K562 (cell line): ENCODE results near the gene BCR. TPM values are rescaled to one million over a fixed set of nuclear protein-coding genes. Genes with fewer than 3 reads are reported as not detected.

Experiments used
- REST ChIP-seq, 2 experiments: fragments of 450-650 bp; formaldehyde crosslinking in 1 of 2; IDR thresholded peaks; 2 replicates each; pipeline versions ENCODE4 v1.4.0 to v1.6.1; 2014 to 2020; ENCODE audit warnings: mild to moderate bottlenecking in 2 of 2, borderline replicate concordance in 1 of 2, low read depth in 1 of 2
- polyA plus RNA-seq, 8 experiments: library from polyadenylated mRNA; depleted of rRNA in 4 of 8; stranded (reverse) in 5 of 8; unstranded in 3 of 8; fragments of >200 nt; fragmentation: Nextera tagmentation in 2 of 8; fragmentation: Illumina TruSeq in 1 of 8; extraction: Ambion mirVana in 2 of 8; extraction: Trizol in 1 of 8; gene quantifications; 2 replicates each; pipeline versions ENCODE4 v1.2.1 to v1.2.3, GENCODE V29; 2011 to 2014; ENCODE audit warnings: inconsistent platforms in 1 of 8, missing spikeins in 1 of 8
- total RNA-seq, 7 experiments: library from RNA; depleted of rRNA in 6 of 7; stranded (reverse); fragments of >200 nt in 6 of 7; fragmentation: Illumina TruSeq in 2 of 7; extraction: Trizol in 2 of 7; gene quantifications; 2 replicates each; pipeline versions ENCODE4 v1.2.1 to v1.2.3, GENCODE V29; 2011 to 2021; ENCODE audit warnings: low replicate concordance in 1 of 7

BCR gene
- total and polyA plus RNA-seq, 9 of the 15 experiments (the other 6 are each of a cell fraction or from before 2014, with no cell fraction given) = 0.41 to 150 (median 45.6) TPM

GRCh38 chr22:23263651-23264555 lies 83.6 kb downstream of the BCR start (continued):
- no peak for TF ChIP-seq REST (IDR thresholded peaks at IDR 0.05; ENCODE audit: borderline replicate concordance)
- TF ChIP-seq REST (CRISPR knock-in tag; IDR thresholded peaks at IDR 0.05; ENCODE audit: low read depth) = no peak
- TF ChIP-seq, all 486 proteins: peak for 12
